LNCaP clone FGC (cell line): Measurements from ENCODE around the gene PDK1.

Experiments used
- DNase-seq: peaks from one replicate; pipeline ENCODE4 v3.0.0-alpha.2; 2011; ENCODE audit warnings: low read depth
- H3K4me3 ChIP-seq: 2 replicates; pipeline ENCODE4 v1.5.1; 2011; ENCODE audit warnings: mild to moderate bottlenecking, low read depth, low read length, control low read depth
- TF ChIP-seq, protein P1 (sequence below): IDR thresholded peaks from 2 replicates; pipeline ENCODE4 v1.5.1; 2012; ENCODE audit warnings: mild to moderate bottlenecking; ENCODE audit not compliant: control insufficient read depth, insufficient read depth; ENCODE audit errors: extremely low read depth

PDK1 gene

DNA sequence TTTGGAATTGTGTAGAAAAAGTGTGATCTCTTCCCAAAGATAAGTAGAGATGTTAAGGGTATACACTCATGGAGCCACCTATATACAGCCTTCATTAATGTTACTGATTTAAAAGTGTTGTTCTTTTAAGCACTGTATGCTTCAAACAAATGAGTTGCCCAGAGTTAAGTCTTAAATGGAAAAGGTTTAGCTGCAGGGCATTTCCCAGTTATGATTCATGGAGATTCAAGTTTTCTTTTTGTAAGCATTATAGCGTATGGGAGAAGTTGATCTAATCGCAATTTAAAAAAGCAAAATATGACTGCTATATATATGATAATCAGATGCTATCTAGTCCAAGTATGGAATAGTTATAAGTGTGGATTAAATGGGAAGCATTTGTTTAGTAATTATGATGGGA, 4.8 kb downstream of the PDK1 start:
- TF ChIP-seq, protein P1, sequence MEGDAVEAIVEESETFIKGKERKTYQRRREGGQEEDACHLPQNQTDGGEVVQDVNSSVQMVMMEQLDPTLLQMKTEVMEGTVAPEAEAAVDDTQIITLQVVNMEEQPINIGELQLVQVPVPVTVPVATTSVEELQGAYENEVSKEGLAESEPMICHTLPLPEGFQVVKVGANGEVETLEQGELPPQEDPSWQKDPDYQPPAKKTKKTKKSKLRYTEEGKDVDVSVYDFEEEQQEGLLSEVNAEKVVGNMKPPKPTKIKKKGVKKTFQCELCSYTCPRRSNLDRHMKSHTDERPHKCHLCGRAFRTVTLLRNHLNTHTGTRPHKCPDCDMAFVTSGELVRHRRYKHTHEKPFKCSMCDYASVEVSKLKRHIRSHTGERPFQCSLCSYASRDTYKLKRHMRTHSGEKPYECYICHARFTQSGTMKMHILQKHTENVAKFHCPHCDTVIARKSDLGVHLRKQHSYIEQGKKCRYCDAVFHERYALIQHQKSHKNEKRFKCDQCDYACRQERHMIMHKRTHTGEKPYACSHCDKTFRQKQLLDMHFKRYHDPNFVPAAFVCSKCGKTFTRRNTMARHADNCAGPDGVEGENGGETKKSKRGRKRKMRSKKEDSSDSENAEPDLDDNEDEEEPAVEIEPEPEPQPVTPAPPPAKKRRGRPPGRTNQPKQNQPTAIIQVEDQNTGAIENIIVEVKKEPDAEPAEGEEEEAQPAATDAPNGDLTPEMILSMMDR, result no peak
- DNase-seq, result no peak
- H3K4me3 ChIP-seq, result no peak overlapping the region

- DNase-seq, result no peak
- TF ChIP-seq, protein P1, result no peak
- no peak overlapping the region for H3K4me3 ChIP-seq
Measured at GRCh38 chr2:172561270-172561669, 5.4 kb downstream of the PDK1 start.

- DNase-seq, result no peak
- TF ChIP-seq, protein P1, result no peak
- no peak overlapping the region for H3K4me3 ChIP-seq
Measured at GRCh38 chr2:172562298-172562697, 6.4 kb downstream of the PDK1 start.

GRCh38 chr2:172564376-172564775, 8.5 kb downstream of the PDK1 start:
- DNase-seq, result no peak
- no peak overlapping the region for H3K4me3 ChIP-seq
- TF ChIP-seq, protein P1, result no peak

DNA sequence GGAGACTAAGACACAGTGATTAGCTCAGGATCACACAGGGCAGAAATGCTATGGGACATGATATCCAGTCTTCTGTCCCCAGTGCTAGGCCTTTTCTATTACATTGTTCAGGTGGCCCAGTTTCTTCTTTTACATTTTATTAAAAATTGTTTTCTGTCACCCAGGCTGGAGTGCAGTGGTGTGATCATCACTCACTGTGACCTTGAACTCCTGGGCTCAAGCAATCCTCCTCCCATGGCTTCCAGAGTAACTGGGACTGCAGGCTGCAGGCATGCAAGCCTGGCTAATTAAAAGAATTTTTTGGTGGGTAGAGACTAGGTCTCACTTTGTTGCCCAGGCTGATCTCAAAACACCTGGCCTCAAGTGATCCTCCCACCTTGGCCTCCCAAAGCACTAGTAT, 15.4 kb downstream of the PDK1 start:
- TF ChIP-seq, protein P1, result no peak
- DNase-seq, result no peak
- no peak overlapping the region for H3K4me3 ChIP-seq

GRCh38 chr2:172572981-172573380, 17.1 kb downstream of the PDK1 start:
- DNase-seq, result no peak
- H3K4me3 ChIP-seq, result no peak overlapping the region
- TF ChIP-seq, protein P1, result no peak

DNA sequence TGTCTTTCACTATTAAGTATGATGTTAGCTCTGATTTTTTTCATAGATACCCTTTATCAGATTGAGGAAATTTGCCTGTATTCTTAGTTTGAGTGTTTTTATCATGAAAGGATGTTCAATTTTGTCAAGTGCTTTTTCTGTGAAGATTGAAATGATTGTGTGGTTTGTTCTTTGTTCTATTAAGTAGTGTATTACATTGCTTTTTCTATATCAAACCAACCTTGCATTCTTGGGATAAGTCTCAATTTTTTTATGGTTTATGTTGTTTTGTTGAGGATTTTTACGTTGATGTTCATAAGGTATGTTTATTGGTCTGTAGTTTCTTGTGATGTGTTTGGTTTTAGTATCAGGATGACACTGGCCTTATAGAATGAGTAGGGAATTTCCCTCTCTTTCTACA, 19.1 kb downstream of the PDK1 start:
- DNase-seq, result no peak
- TF ChIP-seq, protein P1, result no peak
- no peak overlapping the region for H3K4me3 ChIP-seq
